ENCODE results near the gene GFRA1.

- TF ChIP-seq CTCF (IDR thresholded peaks at IDR 0.05), result no peak
- TF ChIP-seq POLR2A (IDR thresholded peaks at IDR 0.05), result no peak
- TF ChIP-seq POLR2AphosphoS5 (IDR thresholded peaks at IDR 0.05), result no peak
Observed at GRCh38 chr10:116007256-116007891, 265.6 kb downstream of the GFRA1 start.
